Hematopoietic multipotent progenitor cell (in vitro differentiated cells): Measurements from ENCODE around the gene ZSWIM6. TPM values are rescaled to one million over a fixed set of nuclear protein-coding genes. Genes with fewer than 3 reads are reported as not detected.

Experiments
- DNase-seq, 3 donors: peaks; one replicate each; pipeline ENCODE4 v3.0.0-alpha.2; 2011 to 2015; ENCODE audit warnings: low read depth in 2 of 3, low spot score in 2 of 3
- total RNA-seq: library from RNA; depleted of rRNA; stranded (reverse); fragments of >200 nt; gene quantifications from one replicate; pipeline ENCODE4 v1.2.3, GENCODE V29; 2012

ZSWIM6 gene
- total RNA-seq, 1 donor = 7.3 TPM

- no peak for DNase-seq
Observed at GRCh38 chr5:61582205-61582820, 250.3 kb downstream of the ZSWIM6 start.

GRCh38 chr5:61582887-61583286 lies 250.8 kb downstream of the ZSWIM6 start:
- no peak for DNase-seq

- DNase-seq = no peak
Observed at GRCh38 chr5:61586096-61587084, 254.3 kb downstream of the ZSWIM6 start.

GRCh38 chr5:61587125-61587524 lies 255.1 kb downstream of the ZSWIM6 start:
- DNase-seq = no peak

GRCh38 chr5:61588216-61588615 lies 256.2 kb downstream of the ZSWIM6 start:
- no peak for DNase-seq

GRCh38 chr5:61589946-61590345 lies 257.9 kb downstream of the ZSWIM6 start:
- DNase-seq = no peak

GRCh38 chr5:61590473-61590872 lies 258.4 kb downstream of the ZSWIM6 start:
- DNase-seq = no peak

- no peak for DNase-seq
Observed at GRCh38 chr5:61591859-61592258, 259.8 kb downstream of the ZSWIM6 start.

- peak in 2 of 3 donors; percentile 13 to 53 for DNase-seq
Observed at GRCh38 chr5:61595426-61595825, 263.4 kb downstream of the ZSWIM6 start.

Other genes with a start within 250 kb of the ZSWIM6 start
- gene SMIM15, start 169.8 kb upstream of the ZSWIM6 start, total RNA-seq = 22.6 TPM